Measurements from ENCODE around the gene CAMK1D. TPM values are rescaled to one million over a fixed set of nuclear protein-coding genes. Genes with fewer than 3 reads are reported as not detected.

The CAMK1D gene
- total RNA-seq, 1 donor from 2014 or later = 2.3 TPM

- no peaks in the 10 kb centered on the region for H3K27me3 ChIP-seq (ENCODE audit: control insufficient read depth, insufficient read depth, low read length)
- no peak for TF ChIP-seq CTCF (IDR thresholded peaks at IDR 0.05; ENCODE audit: insufficient read depth, low read length, poor library complexity, severe bottlenecking)
- H3K4me3 ChIP-seq (ENCODE audit: low read depth, low read length) = no peak overlapping the region
- H3K36me3 ChIP-seq (ENCODE audit: control insufficient read depth, insufficient read depth, low read length) = no peaks in the 10 kb centered on the region
- DNase-seq (ENCODE audit: low read depth) = no peak
Measured at GRCh38 chr10:12659706-12660105, 310.4 kb downstream of the CAMK1D start.

GRCh38 chr10:12660812-12661211 lies 311.5 kb downstream of the CAMK1D start:
- H3K27me3 ChIP-seq (ENCODE audit: control insufficient read depth, insufficient read depth, low read length) = no peaks in the 10 kb centered on the region
- no peak for DNase-seq (ENCODE audit: low read depth)
- no peaks in the 10 kb centered on the region for H3K36me3 ChIP-seq (ENCODE audit: control insufficient read depth, insufficient read depth, low read length)
- TF ChIP-seq CTCF (IDR thresholded peaks at IDR 0.05; ENCODE audit: insufficient read depth, low read length, poor library complexity, severe bottlenecking) = no peak
- H3K4me3 ChIP-seq (ENCODE audit: low read depth, low read length) = no peak overlapping the region

- no peaks in the 10 kb centered on the region for H3K27me3 ChIP-seq (ENCODE audit: control insufficient read depth, insufficient read depth, low read length)
- no peak for DNase-seq (ENCODE audit: low read depth)
- no peaks in the 10 kb centered on the region for H3K36me3 ChIP-seq (ENCODE audit: control insufficient read depth, insufficient read depth, low read length)
- no peak for TF ChIP-seq CTCF (IDR thresholded peaks at IDR 0.05; ENCODE audit: insufficient read depth, low read length, poor library complexity, severe bottlenecking)
- H3K4me3 ChIP-seq (ENCODE audit: low read depth, low read length) = no peak overlapping the region
Measured at GRCh38 chr10:12661671-12662070, 312.3 kb downstream of the CAMK1D start.

GRCh38 chr10:12663863-12664262 lies 314.5 kb downstream of the CAMK1D start:
- no peak for DNase-seq (ENCODE audit: low read depth)
- Histone ChIP-seq H3K4me3 (ENCODE audit: low read depth, low read length) (no peak overlapping the region), H3K27me3 (ENCODE audit: control insufficient read depth, insufficient read depth, low read length) (no peaks in the 10 kb centered on the region), H3K36me3 (ENCODE audit: control insufficient read depth, insufficient read depth, low read length) (no peaks in the 10 kb centered on the region)
- TF ChIP-seq CTCF (IDR thresholded peaks at IDR 0.05; ENCODE audit: insufficient read depth, low read length, poor library complexity, severe bottlenecking) = no peak

GRCh38 chr10:12665501-12665900 lies 316.2 kb downstream of the CAMK1D start:
- H3K4me3 ChIP-seq (ENCODE audit: low read depth, low read length) = no peak overlapping the region
- H3K36me3 ChIP-seq (ENCODE audit: control insufficient read depth, insufficient read depth, low read length) = no peaks in the 10 kb centered on the region
- no peaks in the 10 kb centered on the region for H3K27me3 ChIP-seq (ENCODE audit: control insufficient read depth, insufficient read depth, low read length)
- no peak for TF ChIP-seq CTCF (IDR thresholded peaks at IDR 0.05; ENCODE audit: insufficient read depth, low read length, poor library complexity, severe bottlenecking)
- no peak for DNase-seq (ENCODE audit: low read depth)

GRCh38 chr10:12667052-12667451 lies 317.7 kb downstream of the CAMK1D start:
- Histone ChIP-seq H3K4me3 (ENCODE audit: low read depth, low read length) (no peak overlapping the region), H3K36me3 (ENCODE audit: control insufficient read depth, insufficient read depth, low read length) (no peaks in the 10 kb centered on the region), H3K27me3 (ENCODE audit: control insufficient read depth, insufficient read depth, low read length) (no peaks in the 10 kb centered on the region)
- no peak for DNase-seq (ENCODE audit: low read depth)
- no peak for TF ChIP-seq CTCF (IDR thresholded peaks at IDR 0.05; ENCODE audit: insufficient read depth, low read length, poor library complexity, severe bottlenecking)

All from kidney epithelial cell (primary cell).